Measurements from ENCODE around the gene CDCP1. TPM values are rescaled to one million over a fixed set of nuclear protein-coding genes. Genes with fewer than 3 reads are reported as not detected.

The CDCP1 gene
- total RNA-seq, result under 1 TPM; under 0.01 to 0.51 (median 0.23) TPM

DNA sequence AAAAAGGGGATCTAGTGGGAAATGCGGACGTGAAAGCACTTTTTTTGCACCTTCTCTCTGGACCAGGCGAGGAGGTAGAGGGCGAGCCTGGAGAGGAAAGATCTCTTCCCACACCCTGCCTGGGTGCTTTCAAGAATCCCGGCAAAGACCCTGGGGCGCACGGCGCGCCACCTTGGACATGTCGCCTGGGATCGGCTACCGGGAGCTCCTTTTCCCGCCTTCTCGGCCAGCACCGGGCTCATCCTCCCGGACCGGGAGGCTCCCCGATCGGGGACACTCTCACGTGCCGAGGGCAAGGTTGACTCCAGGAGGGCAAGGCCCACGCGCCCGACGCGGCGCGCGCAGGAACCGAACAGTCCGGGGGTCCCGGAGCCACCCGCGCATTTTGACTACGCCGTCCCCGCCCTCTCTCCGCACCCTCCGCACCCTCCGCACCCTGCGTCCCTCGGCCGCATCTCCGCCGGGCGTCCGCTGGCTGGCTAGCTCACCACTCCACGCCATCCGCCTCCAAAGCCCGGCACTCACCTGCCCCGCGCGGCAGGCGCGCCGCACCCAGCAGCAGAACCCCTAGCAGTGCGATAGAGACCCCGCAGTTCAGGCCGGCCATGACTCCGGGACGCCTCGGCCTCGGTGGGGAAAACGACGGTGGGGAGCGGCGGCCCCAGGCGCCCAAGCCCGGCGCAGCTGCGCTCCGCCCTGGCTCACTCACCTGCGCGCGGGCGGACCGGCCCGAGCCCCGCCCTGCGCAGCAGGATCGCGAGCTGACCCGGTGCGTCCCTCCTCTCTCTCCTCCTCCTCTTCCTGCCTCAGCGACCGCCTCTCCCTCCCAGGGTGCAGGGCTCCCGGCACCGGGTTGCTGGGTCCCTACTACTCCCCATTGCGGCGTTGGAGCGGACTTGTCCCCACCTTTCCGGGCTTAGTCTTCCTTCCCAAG lies at the start of gene CDCP1:
CDCP1 (minus strand) TSS at position 698 of the 934 bp plus-strand sequence; CDS start at position 607, 91 bp downstream.
- Histone ChIP-seq H3K27ac (no peak within 1 kb of the TSS), H3K4me1 (replicated peaks in 1 of 2) (peaks cover 0 to 6% of the 10 kb centered on the region in 2 donors), H3K4me3 (peak within 1 kb of the TSS; percentile 6 to 25 (median 20))
- in situ Hi-C loops (cut with MboI; ENCODE audit: low pct_unique_long_range_greater_than_20kb in 2 of 9, low sequenced_read_pairs in 9 of 9, unreplicated experiment in 9 of 9), result no loop called here
- WGBS, 10 experiments, result 0 to 70% (median 7%) methylated on average over 2 to 11 of the region's 92 CpGs; no CpG with 5 or more reads in 5 of the 10 experiments
- peak in 3 of 8 experiments; percentile 18 to 71 (median 27) for ATAC-seq (replicated peaks in 6 of 8)

GRCh38 chr3:45194791-45195190 lies 48.6 kb upstream of the CDCP1 start:
- in situ Hi-C loops (cut with MboI; ENCODE audit: low pct_unique_long_range_greater_than_20kb in 2 of 9, low sequenced_read_pairs in 9 of 9, unreplicated experiment in 9 of 9), result no loop called here

DNA sequence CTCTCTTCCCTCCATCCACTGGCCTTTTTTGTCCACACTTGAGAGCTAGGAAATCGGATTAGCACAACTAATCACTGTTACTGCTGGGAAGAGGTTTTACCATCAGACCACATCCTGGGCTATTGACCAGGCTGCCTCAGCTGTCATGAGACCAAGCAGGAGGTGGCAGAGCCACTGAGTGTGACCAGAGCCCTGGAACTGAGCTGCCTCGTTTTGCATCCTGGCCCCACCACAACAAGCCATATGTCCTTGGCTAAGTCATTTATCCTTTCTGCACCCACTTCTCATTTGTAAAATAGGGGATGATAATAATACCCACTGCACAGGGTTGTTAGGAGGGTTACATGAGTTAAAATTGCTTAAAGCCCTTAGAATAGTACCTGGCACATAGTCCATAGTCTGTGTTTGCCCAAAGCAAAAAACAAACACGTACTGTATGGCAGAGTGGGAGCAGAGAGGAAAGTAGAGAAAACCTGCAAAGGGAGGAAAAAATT lies 45.8 kb upstream of the CDCP1 start:
- in situ Hi-C loops (cut with MboI; ENCODE audit: low pct_unique_long_range_greater_than_20kb in 2 of 9, low sequenced_read_pairs in 9 of 9, unreplicated experiment in 9 of 9), result no loop called here
- no peak overlapping the region for H3K4me3 ChIP-seq
- H3K4me1 ChIP-seq (replicated peaks in 1 of 2), result no peaks in the 10 kb centered on the region
- H3K27ac ChIP-seq, result no peak overlapping the region
- no peak for ATAC-seq (replicated peaks in 6 of 8)
- WGBS, 10 experiments, result 11 to 80% (median 43%) methylated on average over 1 to 3 of the region's 3 CpGs; no CpG with 5 or more reads in 1 of the 10 experiments

More at GRCh38 chr3:45194791-45195190, 48.6 kb upstream of the CDCP1 start:
- no peaks in the 10 kb centered on the region for H3K4me1 ChIP-seq (replicated peaks in 1 of 2)
- ATAC-seq (replicated peaks in 6 of 8), result no peak
- 80 to 100% (median 93%) methylated on average over 1 to 5 of the region's 5 CpGs; no CpG with 5 or more reads in 4 of the 10 experiments for WGBS, 10 experiments
- no peak overlapping the region for H3K4me3 ChIP-seq
- H3K27ac ChIP-seq, result no peak overlapping the region

DNA sequence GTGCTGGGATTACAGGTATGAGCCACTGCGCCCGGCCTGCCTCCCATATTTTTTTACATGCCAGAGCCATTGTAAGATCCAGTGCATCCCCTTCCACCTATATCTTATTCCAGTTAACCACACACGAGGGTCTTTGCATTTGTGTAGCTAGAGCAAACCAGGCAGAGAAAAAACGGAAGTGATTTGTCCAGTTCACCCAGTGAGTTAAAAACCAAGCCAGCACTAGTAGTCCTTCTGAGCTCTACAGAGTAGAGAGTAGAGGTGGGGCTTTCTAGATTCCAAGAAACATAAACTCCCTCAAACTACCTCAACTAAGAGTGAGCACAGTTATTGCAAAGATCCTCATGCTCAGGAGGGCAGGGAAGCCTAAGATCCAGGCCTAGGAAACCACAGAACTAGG lies 45.2 kb upstream of the CDCP1 start:
- in situ Hi-C loops (cut with MboI; ENCODE audit: low pct_unique_long_range_greater_than_20kb in 2 of 9, low sequenced_read_pairs in 9 of 9, unreplicated experiment in 9 of 9), result no loop called here
- H3K4me1 ChIP-seq (replicated peaks in 1 of 2), result no peaks in the 10 kb centered on the region
- ATAC-seq (replicated peaks in 6 of 8), result no peak
- H3K4me3 ChIP-seq, result no peak overlapping the region
- H3K27ac ChIP-seq, result no peak overlapping the region
- 50 to 100% (median 97%) methylated on average over 1 to 3 of the region's 4 CpGs; no CpG with 5 or more reads in 6 of the 10 experiments for WGBS, 10 experiments

- Histone ChIP-seq H3K4me1 (replicated peaks in 1 of 2) (no peaks in the 10 kb centered on the region), H3K27ac (no peak overlapping the region), H3K4me3 (no peak overlapping the region)
- 55 to 92% (median 71%) methylated on average over 1 to 5 of the region's 8 CpGs; no CpG with 5 or more reads in 1 of the 10 experiments for WGBS, 10 experiments
- ATAC-seq (replicated peaks in 6 of 8), result peak in 1 of 8 experiments; percentile 39
- in situ Hi-C loops (cut with MboI; ENCODE audit: low pct_unique_long_range_greater_than_20kb in 2 of 9, low sequenced_read_pairs in 9 of 9, unreplicated experiment in 9 of 9), result no loop called here
Measured at GRCh38 chr3:45188719-45189659, 42.8 kb upstream of the CDCP1 start.

DNA sequence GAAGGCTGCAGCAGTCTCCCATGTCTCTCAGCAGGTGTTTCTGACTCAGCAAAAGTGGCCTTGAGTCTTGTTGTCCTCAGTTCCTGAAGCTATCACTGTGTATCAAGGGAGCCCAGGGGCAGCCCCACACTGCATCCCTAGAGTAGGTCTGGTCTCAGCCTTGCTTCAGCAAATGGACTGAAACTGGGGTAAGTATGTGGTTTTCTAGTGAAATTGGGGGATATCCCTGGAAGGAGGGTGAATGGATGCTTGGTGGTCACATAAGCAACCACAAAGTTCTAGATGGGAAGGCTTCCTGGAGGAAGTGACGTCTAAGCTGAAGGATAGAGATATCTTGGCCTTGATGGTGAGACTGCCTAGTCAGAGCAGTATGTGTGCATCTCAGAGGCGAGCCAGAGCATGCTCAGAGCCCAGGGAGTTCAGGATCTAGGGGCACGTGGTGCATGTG lies 41.5 kb upstream of the CDCP1 start:
- ATAC-seq (replicated peaks in 6 of 8), result no peak

DNA sequence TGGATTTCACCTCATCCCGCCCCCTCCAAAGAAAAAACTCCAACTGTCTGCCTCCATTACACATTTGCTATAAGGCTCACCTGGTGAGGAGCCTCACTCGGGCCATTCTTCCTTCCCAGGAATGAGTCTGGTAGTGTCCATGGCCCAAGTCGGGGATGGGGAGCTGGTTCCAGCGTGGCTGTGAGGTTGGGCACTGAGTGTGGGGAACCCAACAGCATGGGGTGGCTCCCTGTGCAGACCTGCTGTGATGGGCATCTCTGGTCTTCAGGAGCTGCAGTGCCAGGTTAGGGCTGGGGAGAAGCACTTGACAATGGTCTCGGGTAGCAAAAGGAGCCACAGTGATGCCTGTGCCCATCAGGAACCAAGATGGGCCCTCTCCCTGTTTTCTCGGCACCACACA lies 40.7 kb upstream of the CDCP1 start:
- WGBS, 10 experiments, result 82 to 100% (median 93%) methylated on average over 1 to 5 of the region's 6 CpGs; no CpG with 5 or more reads in 4 of the 10 experiments
- peaks cover 7 to 8% of the 10 kb centered on the region in 2 donors for H3K4me1 ChIP-seq (replicated peaks in 1 of 2)
- in situ Hi-C loops (cut with MboI; ENCODE audit: low pct_unique_long_range_greater_than_20kb in 2 of 9, low sequenced_read_pairs in 9 of 9, unreplicated experiment in 9 of 9), result no loop called here
- H3K4me3 ChIP-seq, result no peak overlapping the region
- ATAC-seq (replicated peaks in 6 of 8), result no peak
- no peak overlapping the region for H3K27ac ChIP-seq

More for the DNA sequence above, 41.5 kb upstream of the CDCP1 start:
- H3K4me1 ChIP-seq (replicated peaks in 1 of 2), result peaks cover 7% of the 10 kb centered on the region in 2 donors
- no peak overlapping the region for H3K27ac ChIP-seq
- no peak overlapping the region for H3K4me3 ChIP-seq
- in situ Hi-C loops (cut with MboI; ENCODE audit: low pct_unique_long_range_greater_than_20kb in 2 of 9, low sequenced_read_pairs in 9 of 9, unreplicated experiment in 9 of 9), result no loop called here
- 20 to 90% (median 82%) methylated on average over 1 to 3 of the region's 3 CpGs; no CpG with 5 or more reads in 7 of the 10 experiments for WGBS, 10 experiments

- in situ Hi-C loops (cut with MboI; ENCODE audit: low pct_unique_long_range_greater_than_20kb in 2 of 9, low sequenced_read_pairs in 9 of 9, unreplicated experiment in 9 of 9), result no loop called here
- WGBS, 10 experiments, result 50 to 100% (median 88%) methylated on average over 1 to 5 of the region's 5 CpGs; no CpG with 5 or more reads in 4 of the 10 experiments
- H3K27ac ChIP-seq, result no peak overlapping the region
Measured at GRCh38 chr3:45185461-45185860, 39.3 kb upstream of the CDCP1 start.

DNA sequence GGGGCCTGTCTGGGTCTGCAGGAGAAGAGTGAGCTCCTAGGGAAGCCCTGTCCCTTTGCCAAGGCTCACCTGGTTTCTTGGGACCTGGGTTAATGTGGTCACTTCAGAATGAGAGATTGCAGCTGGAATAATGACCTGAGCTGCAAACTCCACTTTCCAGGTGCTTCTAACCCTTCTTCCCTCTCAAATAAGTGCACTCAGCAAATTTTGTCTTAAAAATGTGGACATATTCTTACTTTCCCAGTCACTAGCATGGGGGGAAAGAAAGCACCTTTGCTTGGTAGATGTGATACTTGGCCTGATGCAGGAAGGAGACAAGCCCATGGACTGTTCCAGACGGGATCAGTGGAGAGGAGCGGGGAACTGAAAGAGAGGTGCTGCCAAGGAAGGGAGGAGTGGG lies 38.9 kb upstream of the CDCP1 start:
- Histone ChIP-seq H3K4me1 (replicated peaks in 1 of 2) (peaks cover 7 to 8% of the 10 kb centered on the region in 2 donors), H3K4me3 (no peak overlapping the region), H3K27ac (no peak overlapping the region)
- in situ Hi-C loops (cut with MboI; ENCODE audit: low pct_unique_long_range_greater_than_20kb in 2 of 9, low sequenced_read_pairs in 9 of 9, unreplicated experiment in 9 of 9), result no loop called here
- no peak for ATAC-seq (replicated peaks in 6 of 8)
- WGBS, 10 experiments, result 100% methylated on average over 1 of the region's 2 CpGs; no CpG with 5 or more reads in 8 of the 10 experiments

More at GRCh38 chr3:45185461-45185860, 39.3 kb upstream of the CDCP1 start:
- ATAC-seq (replicated peaks in 6 of 8), result no peak
- peaks cover 7 to 8% of the 10 kb centered on the region in 2 donors for H3K4me1 ChIP-seq (replicated peaks in 1 of 2)
- no peak overlapping the region for H3K4me3 ChIP-seq

DNA sequence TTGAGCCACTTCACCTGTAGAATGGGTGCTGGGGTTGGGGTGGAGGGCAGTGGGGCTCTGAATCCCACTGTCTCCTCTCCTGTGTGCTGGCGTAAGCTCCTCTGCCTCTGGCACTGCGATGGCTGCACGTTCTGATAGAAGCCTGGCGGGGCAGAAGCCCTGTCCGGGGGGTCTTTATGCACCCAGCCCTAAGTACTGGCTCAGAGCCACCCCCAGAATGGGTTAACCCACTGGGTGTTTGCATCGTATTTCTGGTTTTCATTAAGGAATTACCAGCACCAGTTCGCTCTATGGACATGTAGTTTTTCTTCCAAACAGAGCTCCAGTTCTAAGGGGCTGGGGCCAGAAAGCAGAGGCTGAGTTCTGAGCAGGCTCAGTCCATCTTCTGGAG lies 37.7 kb upstream of the CDCP1 start:
- in situ Hi-C loops (cut with MboI; ENCODE audit: low pct_unique_long_range_greater_than_20kb in 2 of 9, low sequenced_read_pairs in 9 of 9, unreplicated experiment in 9 of 9), result no loop called here
- ATAC-seq (replicated peaks in 6 of 8), result no peak
- Histone ChIP-seq H3K4me1 (replicated peaks in 1 of 2) (peaks cover 7 to 8% of the 10 kb centered on the region in 2 donors), H3K4me3 (no peak overlapping the region), H3K27ac (no peak overlapping the region)
- WGBS, 10 experiments, result 70 to 80% (median 79%) methylated on average over 1 to 6 of the region's 7 CpGs; no CpG with 5 or more reads in 6 of the 10 experiments

GRCh38 chr3:45182915-45183871 lies 37.0 kb upstream of the CDCP1 start:
- in situ Hi-C loops (cut with MboI; ENCODE audit: low pct_unique_long_range_greater_than_20kb in 2 of 9, low sequenced_read_pairs in 9 of 9, unreplicated experiment in 9 of 9), result no loop called here

More at GRCh38 chr3:45182915-45183871, 37.0 kb upstream of the CDCP1 start:
- WGBS, 10 experiments, result 0 to 86% (median 60%) methylated on average over 1 to 4 of the region's 7 CpGs; no CpG with 5 or more reads in 1 of the 10 experiments
- Histone ChIP-seq H3K4me1 (replicated peaks in 1 of 2) (peaks cover 7 to 8% of the 10 kb centered on the region in 2 donors), H3K4me3 (no peak overlapping the region), H3K27ac (no peak overlapping the region)
- peak; percentile 55 to 92 (median 86) for ATAC-seq (replicated peaks in 6 of 8)
